Spleen (tissue), 7 donors: Measurements from ENCODE around the gene WDR6.

Experiments
- POLR2AphosphoS5 ChIP-seq, 3 donors: sonication (generic); formaldehyde crosslinking; IDR thresholded peaks; one replicate each; pipeline ENCODE4 v1.5.1; 2017; ENCODE audit warnings: antibody characterized with exemption in 3 of 3
- TF ChIP-seq, protein P1 (sequence below), 11 experiments: fragments of 200-600 bp in 7 of 11; fragments of 450-650 bp in 4 of 11; sonication (generic) in 4 of 11; IDR thresholded peaks in 8 of 11; conservative IDR thresholded peaks in 3 of 11; 1 replicate in 7 of 11; 2 replicates in 4 of 11; pipeline versions ENCODE4 v1.4.0 to v1.8.0; 2016 to 2021; ENCODE audit warnings: antibody characterized with exemption in 11 of 11, inconsistent platforms in 4 of 11, mild to moderate bottlenecking in 1 of 11
- donor health status: DM: no; HTN: no; CAD: no; lungs with moderate emphysema.
- donor health status: DM: no; HTN: no; CAD: no.
- donor health status: DM: no; HTN: no; CAD: no.

DNA sequence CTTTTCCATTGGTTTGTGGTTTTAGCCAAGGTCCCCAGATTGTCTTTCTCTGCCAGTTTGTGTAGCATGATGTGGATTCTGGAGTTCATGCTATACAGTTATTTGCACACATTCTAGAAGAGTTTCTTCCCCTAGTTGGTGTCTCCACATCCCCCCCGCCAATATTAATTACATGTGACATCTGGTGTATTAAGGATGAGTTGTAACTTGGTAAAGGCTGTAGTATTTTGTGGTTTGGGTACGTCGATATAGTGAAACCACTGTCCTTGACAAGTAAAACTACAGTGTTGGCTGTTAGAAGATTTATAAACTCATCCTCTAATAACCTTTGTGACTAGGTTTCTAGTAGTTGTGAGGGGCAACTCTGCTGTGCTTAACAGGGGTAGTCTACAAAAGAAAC, 40.8 kb upstream of the WDR6 start:
- TF ChIP-seq, protein P1, sequence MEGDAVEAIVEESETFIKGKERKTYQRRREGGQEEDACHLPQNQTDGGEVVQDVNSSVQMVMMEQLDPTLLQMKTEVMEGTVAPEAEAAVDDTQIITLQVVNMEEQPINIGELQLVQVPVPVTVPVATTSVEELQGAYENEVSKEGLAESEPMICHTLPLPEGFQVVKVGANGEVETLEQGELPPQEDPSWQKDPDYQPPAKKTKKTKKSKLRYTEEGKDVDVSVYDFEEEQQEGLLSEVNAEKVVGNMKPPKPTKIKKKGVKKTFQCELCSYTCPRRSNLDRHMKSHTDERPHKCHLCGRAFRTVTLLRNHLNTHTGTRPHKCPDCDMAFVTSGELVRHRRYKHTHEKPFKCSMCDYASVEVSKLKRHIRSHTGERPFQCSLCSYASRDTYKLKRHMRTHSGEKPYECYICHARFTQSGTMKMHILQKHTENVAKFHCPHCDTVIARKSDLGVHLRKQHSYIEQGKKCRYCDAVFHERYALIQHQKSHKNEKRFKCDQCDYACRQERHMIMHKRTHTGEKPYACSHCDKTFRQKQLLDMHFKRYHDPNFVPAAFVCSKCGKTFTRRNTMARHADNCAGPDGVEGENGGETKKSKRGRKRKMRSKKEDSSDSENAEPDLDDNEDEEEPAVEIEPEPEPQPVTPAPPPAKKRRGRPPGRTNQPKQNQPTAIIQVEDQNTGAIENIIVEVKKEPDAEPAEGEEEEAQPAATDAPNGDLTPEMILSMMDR (IDR thresholded peaks at IDR 0.05 in 8 of 11, conservative IDR thresholded peaks at IDR 0.05 in 3 of 11) = no peak
- no peak for TF ChIP-seq POLR2AphosphoS5 (IDR thresholded peaks at IDR 0.05)
